Measurements from ENCODE around the gene DXO. TPM values are rescaled to one million over a fixed set of nuclear protein-coding genes. Genes with fewer than 3 reads are reported as not detected.
A peak's percentile ranks its signal among the peaks of the same experiment; 100 is the strongest.

DXO gene
- total RNA-seq, 1 experiment from 2014 or later, result 23.7 TPM

- intact Hi-C loops (cut with micrococcal nuclease; ENCODE audit: unreplicated experiment), result no loop called here
- no peak for DNase-seq
- Mint-ChIP-seq H3K36me3 (ENCODE audit: insufficient read depth, unreplicated experiment) (peaks cover 66% of the 10 kb centered on the region), H3K27me3 (ENCODE audit: insufficient read depth, unreplicated experiment) (no peaks in the 10 kb centered on the region), H3K4me1 (ENCODE audit: low read depth, unreplicated experiment) (peaks cover 21% of the 10 kb centered on the region), H3K27ac (ENCODE audit: unreplicated experiment) (peak overlapping the region; percentile 82), H3K4me3 (ENCODE audit: unreplicated experiment) (peak overlapping the region; percentile 67), H3K9me3 (ENCODE audit: unreplicated experiment) (no peaks in the 10 kb centered on the region)
- TF ChIP-seq CTCF (IDR thresholded peaks at IDR 0.05; ENCODE audit: insufficient read depth in 1 of 2, low read depth in 1 of 2, low read length in 1 of 2, severe bottlenecking in 1 of 2, unreplicated experiment in 1 of 2), result no peak
- BruUV-seq (replicated peaks), result no TSS peak
- ChIA-PET CTCF (interaction anchor here (0.6 to 1.9 kb wide), 2 partner anchors 18 to 106 kb away, joined by 3 to 5 read pairs; no protein-coding TSS in a partner anchor), POLR2A (interaction anchor here (0.7 to 1.0 kb wide), 2 partner anchors 11 to 25 kb away, joined by 4 read pairs; partner anchors contain the start of genes NELFE and SKIC2)
- Histone ChIP-seq H3K36me3 (ENCODE audit: control insufficient read depth, insufficient read depth, low read length) (peaks cover 1% of the 10 kb centered on the region; the same call in 1 of the 2 replicates), H3K9me3 (no peaks in the 10 kb centered on the region), H3K4me1 (peaks cover 5% of the 10 kb centered on the region; the same call in 1 of the 2 replicates), H3K4me3 (ENCODE audit: low read depth, low read length) (no peak overlapping the region), H3K27me3 (replicated peaks; ENCODE audit: control insufficient read depth, insufficient read depth, low read length) (no peaks in the 10 kb centered on the region)
Observed at GRCh38 chr6:31969712-31970603, 2.0 kb downstream of the DXO start.

GRCh38 chr6:31968791-31969711 is 2.9 kb downstream of the DXO start:
- ChIA-PET POLR2A (no interaction called here), CTCF (interaction anchor here (1.9 kb wide), 1 partner anchor 17 kb away, joined by 5 read pairs; no protein-coding TSS in a partner anchor)
- no peaks in the 10 kb centered on the region for H3K9me3 Mint-ChIP-seq (ENCODE audit: unreplicated experiment)
- no peak for DNase-seq
- peaks cover 21% of the 10 kb centered on the region for H3K4me1 Mint-ChIP-seq (ENCODE audit: low read depth, unreplicated experiment)
- H3K36me3 ChIP-seq (ENCODE audit: control insufficient read depth, insufficient read depth, low read length), result peaks cover 1% of the 10 kb centered on the region
- H3K27ac Mint-ChIP-seq (ENCODE audit: unreplicated experiment), result peak overlapping the region; percentile 82
- H3K27me3 ChIP-seq (replicated peaks; ENCODE audit: control insufficient read depth, insufficient read depth, low read length), result no peaks in the 10 kb centered on the region
- no peak for TF ChIP-seq CTCF (IDR thresholded peaks at IDR 0.05; ENCODE audit: insufficient read depth in 1 of 2, low read depth in 1 of 2, low read length in 1 of 2, severe bottlenecking in 1 of 2, unreplicated experiment in 1 of 2)
- peaks cover 67% of the 10 kb centered on the region for H3K36me3 Mint-ChIP-seq (ENCODE audit: insufficient read depth, unreplicated experiment)
- no peaks in the 10 kb centered on the region for H3K9me3 ChIP-seq
- peak overlapping the region; percentile 67 for H3K4me3 Mint-ChIP-seq (ENCODE audit: unreplicated experiment)
- BruUV-seq (replicated peaks), result no TSS peak
- H3K4me3 ChIP-seq (ENCODE audit: low read depth, low read length), result no peak overlapping the region
- no peaks in the 10 kb centered on the region for H3K27me3 Mint-ChIP-seq (ENCODE audit: insufficient read depth, unreplicated experiment)
- peaks cover 5% of the 10 kb centered on the region; the same call in 1 of the 2 replicates for H3K4me1 ChIP-seq
- intact Hi-C loops (cut with micrococcal nuclease; ENCODE audit: unreplicated experiment), result no loop called here

GRCh38 chr6:31968326-31968725 is 3.6 kb downstream of the DXO start:
- no peaks in the 10 kb centered on the region for H3K27me3 Mint-ChIP-seq (ENCODE audit: insufficient read depth, unreplicated experiment)
- no peak for TF ChIP-seq CTCF (IDR thresholded peaks at IDR 0.05; ENCODE audit: insufficient read depth in 1 of 2, low read depth in 1 of 2, low read length in 1 of 2, severe bottlenecking in 1 of 2, unreplicated experiment in 1 of 2)
- ChIA-PET POLR2A (no interaction called here), CTCF (no interaction called here)
- Histone ChIP-seq H3K4me1 (peaks cover 5% of the 10 kb centered on the region; the same call in 1 of the 2 replicates), H3K36me3 (ENCODE audit: control insufficient read depth, insufficient read depth, low read length) (peaks cover 1% of the 10 kb centered on the region), H3K4me3 (ENCODE audit: low read depth, low read length) (no peak overlapping the region), H3K27me3 (replicated peaks; ENCODE audit: control insufficient read depth, insufficient read depth, low read length) (no peaks in the 10 kb centered on the region), H3K9me3 (no peaks in the 10 kb centered on the region)
- no peaks in the 10 kb centered on the region for H3K9me3 Mint-ChIP-seq (ENCODE audit: unreplicated experiment)
- no TSS peak for BruUV-seq (replicated peaks)
- H3K4me1 Mint-ChIP-seq (ENCODE audit: low read depth, unreplicated experiment), result peaks cover 16% of the 10 kb centered on the region
- no peak for DNase-seq
- intact Hi-C loops (cut with micrococcal nuclease; ENCODE audit: unreplicated experiment), result no loop called here
- no peak overlapping the region for H3K27ac Mint-ChIP-seq (ENCODE audit: unreplicated experiment)
- H3K4me3 Mint-ChIP-seq (ENCODE audit: unreplicated experiment), result no peak overlapping the region
- peaks cover 67% of the 10 kb centered on the region for H3K36me3 Mint-ChIP-seq (ENCODE audit: insufficient read depth, unreplicated experiment)

All from Caco-2 (cell line).